Fibroblast of peridontal ligament (primary cell): ENCODE data around the gene LAMTOR2.
A peak's percentile ranks its signal among the peaks of the same experiment; 100 is the strongest.

Experiments used
- DNase-seq: peaks from one replicate; pipeline ENCODE4 v3.0.0-alpha.2; 2010; ENCODE audit errors: extremely low read depth

LAMTOR2 gene

GRCh38 chr1:156099282-156099681, 44.7 kb downstream of the LAMTOR2 start:
- no peak for DNase-seq

DNA sequence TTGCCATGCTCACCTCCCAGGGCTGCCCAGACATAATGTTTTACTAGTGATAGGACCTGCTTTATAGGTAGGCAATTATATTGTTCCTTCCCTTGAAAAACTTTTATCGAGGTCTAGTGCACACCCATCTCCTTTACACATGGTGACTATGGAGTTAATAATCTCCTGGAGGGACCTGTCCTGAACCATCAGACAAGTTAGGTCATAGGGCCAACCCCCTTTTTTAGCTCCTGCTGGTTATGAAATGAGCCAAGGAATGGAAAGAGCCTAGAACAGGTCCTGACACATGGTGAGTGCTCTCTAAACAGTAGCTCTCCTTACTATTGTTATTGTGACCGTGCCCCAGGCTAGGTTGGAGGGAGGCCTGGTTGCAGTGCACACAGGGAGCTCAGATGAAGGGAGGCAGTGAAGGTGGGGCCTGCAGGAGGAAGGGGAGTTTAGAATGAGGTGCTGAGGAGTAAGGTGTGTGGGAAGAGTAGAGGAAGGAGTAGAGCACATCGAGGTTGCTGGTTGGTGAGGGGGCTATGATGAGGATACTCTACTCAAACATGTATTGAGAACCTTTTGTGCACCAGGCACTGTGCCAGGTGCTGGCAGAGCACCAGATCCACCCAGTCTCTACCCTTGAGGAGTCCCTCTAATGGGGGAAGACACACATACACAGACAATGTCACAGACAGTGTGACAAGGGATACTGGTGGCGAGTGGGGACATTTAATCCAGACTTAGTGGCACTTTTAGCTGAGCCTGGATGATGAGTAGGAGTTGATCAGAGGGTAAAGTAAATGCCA, 45.8 kb downstream of the LAMTOR2 start:
- no peak for DNase-seq

DNA sequence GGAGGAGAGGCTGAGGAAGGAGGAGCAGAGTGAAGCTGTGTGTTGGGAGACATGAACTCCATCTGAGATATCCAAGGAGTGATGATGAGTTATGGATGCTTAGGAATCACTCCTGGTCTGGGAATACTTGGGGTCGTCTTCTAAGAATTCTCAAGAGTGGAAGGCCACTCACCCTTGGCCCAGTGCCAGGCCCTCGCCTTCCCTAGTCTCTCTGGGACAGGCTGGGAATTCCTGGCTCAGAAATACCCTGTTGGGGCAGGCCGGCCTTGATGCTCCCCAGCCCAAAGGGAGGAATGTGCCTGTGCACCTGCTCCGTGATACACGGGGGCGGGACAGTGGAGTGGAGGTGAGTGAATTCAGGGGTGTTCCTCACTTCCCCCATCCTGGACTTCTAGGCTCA, 47.3 kb downstream of the LAMTOR2 start:
- no peak for DNase-seq

DNA sequence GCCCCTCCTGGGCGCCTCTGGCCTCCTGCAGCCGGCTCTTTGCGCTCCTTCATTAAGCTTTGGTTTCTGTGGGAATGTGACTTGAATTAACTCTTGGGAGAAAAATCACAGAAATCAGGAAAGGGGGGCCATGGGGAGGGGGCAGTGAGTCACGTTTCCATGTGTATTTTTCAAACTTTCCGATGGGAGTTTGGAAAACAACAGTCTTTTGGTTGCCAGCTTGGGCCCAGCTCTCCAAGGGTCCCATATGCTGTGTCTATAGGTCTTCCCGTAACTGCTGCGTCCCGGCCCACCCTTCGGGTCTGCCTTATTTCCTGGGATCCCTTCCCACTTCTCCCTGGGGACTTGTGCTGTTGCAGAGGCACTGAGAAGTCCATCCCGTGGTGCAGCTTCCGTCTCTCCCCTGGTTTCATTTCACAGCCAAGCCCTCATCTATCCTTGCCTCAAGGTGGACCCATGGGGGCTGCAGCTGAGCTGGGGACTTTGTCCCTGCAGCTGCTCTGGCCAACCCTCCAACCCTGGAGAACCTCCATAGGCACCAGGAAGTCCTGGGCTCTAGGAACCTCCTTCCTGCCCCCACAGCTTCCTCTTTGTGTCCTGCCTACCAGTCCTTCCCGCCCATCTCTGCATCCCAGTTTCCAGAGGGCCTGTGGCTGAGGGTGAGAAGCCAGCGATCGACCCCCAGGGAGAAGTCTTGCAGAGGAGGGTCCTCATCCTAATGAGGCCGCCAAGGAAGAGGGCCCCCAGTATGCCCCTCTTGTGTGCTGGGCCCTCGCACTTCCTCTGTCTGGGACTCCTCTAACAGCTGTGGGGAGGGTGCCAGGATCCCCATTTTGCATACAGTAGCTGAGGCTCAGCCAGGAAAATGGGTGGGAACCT, 48.3 kb downstream of the LAMTOR2 start:
- peak; percentile 88 for DNase-seq

- DNase-seq = peak; percentile 88
Observed at GRCh38 chr1:156103521-156103947, 49.0 kb downstream of the LAMTOR2 start.

GRCh38 chr1:156104065-156104810, 49.7 kb downstream of the LAMTOR2 start:
- peak; percentile 92 for DNase-seq

DNA sequence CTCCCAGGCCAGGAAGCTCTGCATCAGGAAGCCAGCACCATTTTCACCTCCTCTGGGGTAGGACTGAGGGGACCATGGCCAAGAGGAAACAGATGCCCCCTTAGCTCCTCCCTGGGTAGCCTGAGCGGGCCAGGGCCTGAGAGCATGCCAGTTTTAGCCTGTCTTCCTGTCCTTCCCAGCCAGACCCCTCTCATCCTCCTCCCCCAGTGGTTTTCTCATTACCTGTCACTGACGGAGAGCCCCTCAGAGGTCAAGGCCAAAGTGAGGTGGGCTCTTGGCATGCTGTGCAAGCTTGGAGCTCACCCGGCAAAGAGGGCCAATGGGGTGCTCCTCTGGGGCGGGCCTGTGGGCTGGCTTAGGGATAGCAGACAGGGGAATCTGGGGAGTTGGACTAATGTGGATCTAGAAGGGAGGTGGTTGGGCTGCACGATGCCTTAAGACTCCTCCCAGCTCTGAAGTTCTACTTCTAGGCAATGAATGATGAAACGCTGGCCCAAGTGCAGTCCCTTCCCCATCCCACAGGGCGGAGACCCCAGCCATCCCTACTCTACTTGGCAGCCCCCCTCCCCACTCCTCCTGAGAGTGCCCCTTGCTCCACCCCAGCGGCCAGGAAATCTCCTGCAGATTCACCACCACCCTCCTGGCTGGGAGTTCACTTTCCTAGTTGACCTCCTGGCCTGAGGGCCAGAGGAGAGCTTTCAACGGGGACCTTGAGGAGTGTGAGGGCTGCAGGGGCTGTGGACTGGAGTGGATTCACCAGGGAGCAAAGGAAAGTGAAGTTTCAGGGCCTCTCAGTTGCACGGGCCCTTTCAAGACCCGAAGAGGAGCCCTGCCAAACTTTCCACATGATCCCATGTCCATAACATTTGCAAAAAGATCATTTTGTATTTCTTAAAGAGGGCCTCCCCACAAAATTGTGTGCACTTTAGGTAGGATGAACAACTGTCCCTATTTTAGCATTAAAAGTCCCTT, 50.6 kb downstream of the LAMTOR2 start:
- peak; percentile 82 for DNase-seq

GRCh38 chr1:156106624-156107488, 52.3 kb downstream of the LAMTOR2 start:
- peak; percentile 46 for DNase-seq

DNA sequence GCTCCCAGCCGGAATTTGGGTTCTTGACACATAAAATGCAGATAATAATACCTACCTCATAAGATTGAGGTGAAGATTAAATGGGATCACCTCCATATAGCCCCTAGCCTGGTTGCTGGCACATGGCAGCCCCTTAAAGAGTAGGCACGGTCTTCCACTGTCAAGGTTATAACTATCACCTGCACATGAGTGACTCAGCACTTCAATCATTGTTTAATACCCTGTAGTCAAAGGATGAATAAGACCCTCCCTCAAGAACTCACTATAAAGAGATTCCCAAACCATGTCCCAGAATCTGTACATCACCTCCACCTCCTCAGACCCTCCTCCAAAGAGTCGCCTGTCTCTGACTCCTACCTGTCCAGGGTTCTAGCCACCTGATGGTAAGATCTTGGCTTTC, 53.5 kb downstream of the LAMTOR2 start:
- no peak for DNase-seq
